HG02642 (cell line): ENCODE data around the gene NDUFAF3.

Experiments
- ATAC-seq: cut with Tn5 transposase; IDR thresholded peaks from one replicate; pipeline ENCODE4 v1.9.1; 2021; ENCODE audit warnings: mild to moderate bottlenecking; ENCODE audit not compliant: unreplicated experiment, poor library complexity

Gene NDUFAF3

GRCh38 chr3:49021813-49022687 lies at the start of gene NDUFAF3:
Gene NDUFAF3, plus strand, starts transcription at chr3:49022121. Its CDS starts 24 bp downstream, at chr3:49022145.
- ATAC-seq: peak; percentile 62

DNA sequence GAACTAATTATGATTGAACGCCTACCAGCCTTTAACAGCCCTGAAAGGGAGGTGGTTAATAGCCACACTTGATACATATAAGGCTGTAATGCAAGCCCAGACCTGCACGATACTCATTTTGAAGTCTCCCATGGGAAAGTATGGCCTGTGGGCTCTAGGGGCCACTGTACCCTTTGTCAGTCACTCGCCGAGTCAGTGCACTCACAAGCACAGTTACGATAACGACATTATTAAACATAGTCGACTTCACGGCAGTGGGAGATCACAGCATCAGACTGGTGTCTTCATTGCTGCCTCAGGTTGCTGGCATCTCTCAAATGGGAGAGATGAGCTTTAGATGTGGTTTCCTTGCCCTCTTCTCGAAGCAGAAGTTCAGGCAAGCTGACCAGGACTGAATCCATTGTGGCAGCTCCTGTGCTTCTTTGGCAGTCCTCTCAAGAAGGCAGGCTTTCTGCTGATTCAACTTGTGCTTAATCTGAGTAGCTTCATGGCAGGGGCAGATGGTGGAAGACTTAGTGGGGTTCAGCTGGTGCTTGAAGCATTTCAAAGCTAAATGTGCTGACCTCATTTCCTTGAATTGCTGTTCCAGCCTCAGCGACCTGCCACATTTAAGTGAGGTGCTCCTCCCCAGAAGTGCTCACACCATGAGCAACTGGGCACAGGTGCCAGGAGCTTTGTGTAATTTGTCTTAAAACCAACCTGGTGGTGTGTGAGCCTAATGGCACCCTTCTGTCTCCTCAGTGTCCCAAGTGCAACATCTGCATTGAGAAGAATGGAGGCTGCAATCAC lies 47.7 kb upstream of the NDUFAF3 start:
- no peak for ATAC-seq

DNA sequence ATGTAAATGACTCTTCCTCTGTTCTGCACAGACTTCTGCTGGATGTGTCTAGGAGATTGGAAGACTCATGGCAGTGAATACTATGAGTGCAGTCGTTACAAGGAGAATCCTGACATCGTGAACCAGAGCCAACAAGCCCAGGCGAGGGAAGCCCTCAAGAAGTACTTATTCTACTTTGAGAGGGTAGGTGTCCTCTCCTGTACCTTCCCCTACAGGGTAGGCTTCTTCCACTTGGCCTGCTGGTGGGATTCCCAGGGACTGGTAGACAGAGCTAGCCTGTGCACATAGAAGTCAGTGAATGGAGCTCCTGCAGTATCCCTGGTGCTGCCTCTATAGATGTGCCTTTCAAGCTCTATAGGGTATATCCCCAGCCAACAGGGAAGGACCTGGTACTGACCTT lies 42.5 kb upstream of the NDUFAF3 start:
- ATAC-seq: no peak

DNA sequence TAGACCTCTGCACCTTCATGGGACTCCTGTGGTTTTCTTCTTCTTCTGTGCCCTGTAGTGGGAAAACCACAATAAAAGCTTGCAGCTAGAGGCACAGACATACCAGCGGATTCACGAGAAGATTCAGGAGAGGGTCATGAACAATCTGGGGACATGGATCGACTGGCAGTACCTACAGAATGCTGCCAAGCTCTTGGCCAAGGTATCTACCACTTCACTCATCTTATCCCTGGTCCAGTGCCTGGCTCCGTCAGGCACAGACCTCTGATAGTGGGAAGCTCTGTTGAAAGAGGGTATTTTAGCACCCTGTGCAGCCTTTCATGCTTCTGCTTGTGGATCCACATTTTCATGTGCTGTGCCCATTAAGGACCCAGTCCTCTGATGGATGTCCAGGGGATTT lies 41.6 kb upstream of the NDUFAF3 start:
- no peak for ATAC-seq

GRCh38 chr3:48982016-48982415 lies 39.9 kb upstream of the NDUFAF3 start:
- ATAC-seq: no peak

GRCh38 chr3:48982686-48983085 lies 39.2 kb upstream of the NDUFAF3 start:
- no peak for ATAC-seq

GRCh38 chr3:48983096-48983495 lies 38.8 kb upstream of the NDUFAF3 start:
- ATAC-seq: no peak

GRCh38 chr3:48984663-48985062 lies 37.3 kb upstream of the NDUFAF3 start:
- no peak for ATAC-seq

DNA sequence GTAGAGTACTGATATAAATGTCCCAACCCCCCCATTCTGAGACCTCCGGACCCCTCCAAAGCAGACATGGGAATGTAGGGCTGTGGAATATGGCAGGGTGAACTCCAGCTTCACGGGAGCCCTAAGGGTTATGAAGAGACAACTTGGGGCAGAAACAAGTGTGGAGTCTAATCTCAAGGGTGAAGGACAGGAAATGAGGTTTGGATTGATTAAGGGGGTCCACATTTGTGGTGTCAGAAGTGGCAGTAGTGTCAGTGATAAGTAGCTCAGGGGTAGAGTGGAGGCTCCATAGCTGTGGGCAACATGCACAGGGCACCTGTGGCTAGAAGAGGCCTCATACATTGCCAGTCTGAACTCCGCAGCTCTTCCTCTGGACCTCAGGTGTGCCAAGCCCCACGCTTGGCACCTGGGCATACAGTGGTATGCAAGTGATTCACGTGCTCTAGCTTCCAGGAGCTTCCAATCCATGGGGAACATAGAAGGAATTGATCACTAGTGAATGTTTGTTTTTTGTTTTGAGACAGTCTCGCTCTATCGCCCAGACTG lies 36.0 kb upstream of the NDUFAF3 start:
- ATAC-seq: no peak

- ATAC-seq: no peak
These were observed 32.7 kb upstream of the NDUFAF3 start for GRCh38 chr3:48989126-48989795.

DNA sequence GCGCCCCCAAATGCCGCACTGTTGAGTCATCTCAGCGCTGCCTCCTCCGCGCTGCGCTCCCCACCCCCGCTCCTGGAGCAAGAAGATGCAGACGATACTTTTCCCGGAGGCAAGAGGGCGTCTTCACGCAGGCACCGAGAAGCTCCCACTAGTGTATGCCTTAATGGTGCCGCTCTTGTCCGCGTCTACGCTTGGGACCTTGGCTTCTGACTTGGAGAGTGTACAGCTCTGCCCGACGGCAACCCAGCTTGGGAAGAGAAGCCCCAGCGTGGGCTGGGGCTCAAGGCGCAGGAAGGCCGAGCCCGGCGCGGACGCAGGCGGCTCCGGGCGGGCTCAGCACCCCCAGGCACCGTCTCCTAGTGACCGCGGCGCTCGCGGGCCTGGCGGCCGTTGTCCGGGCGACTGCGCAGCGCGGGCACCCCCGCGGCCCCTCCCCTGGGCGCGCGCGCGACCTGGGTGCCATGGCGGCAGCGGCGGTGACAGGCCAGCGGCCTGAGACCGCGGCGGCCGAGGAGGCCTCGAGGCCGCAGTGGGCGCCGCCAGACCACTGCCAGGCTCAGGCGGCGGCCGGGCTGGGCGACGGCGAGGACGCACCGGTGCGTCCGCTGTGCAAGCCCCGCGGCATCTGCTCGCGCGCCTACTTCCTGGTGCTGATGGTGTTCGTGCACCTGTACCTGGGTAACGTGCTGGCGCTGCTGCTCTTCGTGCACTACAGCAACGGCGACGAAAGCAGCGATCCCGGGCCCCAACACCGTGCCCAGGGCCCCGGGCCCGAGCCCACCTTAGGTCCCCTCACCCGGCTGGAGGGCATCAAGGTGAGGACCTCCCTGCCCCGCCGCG lies 31.9 kb upstream of the NDUFAF3 start, which contains the start of gene P4HTM:
Gene P4HTM, plus strand, starts transcription at position 446 of the 840 bp plus-strand sequence. Its CDS starts 16 bp downstream, at position 462.
- peak; percentile 52 for ATAC-seq

DNA sequence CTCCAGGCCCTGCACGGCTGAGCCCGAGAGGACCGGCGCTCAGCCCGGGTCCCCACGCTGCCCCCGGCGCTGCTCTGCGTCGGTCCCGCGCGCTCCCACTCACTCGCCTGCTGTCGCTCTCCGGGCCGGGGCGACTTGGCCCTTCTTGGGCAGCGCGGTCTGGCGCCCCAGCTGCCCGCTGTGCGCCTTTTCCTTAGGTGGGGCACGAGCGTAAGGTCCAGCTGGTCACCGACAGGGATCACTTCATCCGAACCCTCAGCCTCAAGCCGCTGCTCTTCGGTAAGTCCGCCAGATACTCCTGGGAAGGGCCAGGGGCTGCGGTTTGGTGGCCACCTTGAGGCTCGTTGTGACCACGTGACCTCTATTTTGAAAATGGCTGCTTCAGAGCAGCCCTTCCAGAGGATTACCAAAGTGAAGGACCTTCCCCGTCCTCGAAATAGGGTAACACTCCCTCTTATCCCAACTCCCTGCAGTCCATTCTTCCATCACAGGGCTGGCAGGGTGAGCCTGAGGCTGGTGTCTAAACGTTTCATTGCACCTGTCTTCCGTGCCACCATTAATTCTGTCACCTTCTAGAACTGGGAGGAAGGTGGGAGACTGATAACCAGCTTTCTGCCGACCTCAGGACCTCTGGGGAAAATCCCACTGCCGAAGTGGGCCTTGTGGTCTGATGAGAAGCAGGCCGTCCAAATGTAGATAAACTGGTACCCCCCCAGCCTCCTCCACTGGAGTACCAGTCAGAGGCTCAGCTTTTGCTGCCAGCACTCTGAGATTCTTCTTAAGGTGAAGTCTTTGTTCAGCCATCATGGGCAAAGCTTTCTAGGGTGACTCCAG lies 31.1 kb upstream of the NDUFAF3 start:
- ATAC-seq: peak; percentile 15

GRCh38 chr3:48991851-48992545 lies 29.9 kb upstream of the NDUFAF3 start:
- ATAC-seq: no peak

- ATAC-seq: no peak
These were observed 28.1 kb upstream of the NDUFAF3 start for GRCh38 chr3:48993834-48994233.

DNA sequence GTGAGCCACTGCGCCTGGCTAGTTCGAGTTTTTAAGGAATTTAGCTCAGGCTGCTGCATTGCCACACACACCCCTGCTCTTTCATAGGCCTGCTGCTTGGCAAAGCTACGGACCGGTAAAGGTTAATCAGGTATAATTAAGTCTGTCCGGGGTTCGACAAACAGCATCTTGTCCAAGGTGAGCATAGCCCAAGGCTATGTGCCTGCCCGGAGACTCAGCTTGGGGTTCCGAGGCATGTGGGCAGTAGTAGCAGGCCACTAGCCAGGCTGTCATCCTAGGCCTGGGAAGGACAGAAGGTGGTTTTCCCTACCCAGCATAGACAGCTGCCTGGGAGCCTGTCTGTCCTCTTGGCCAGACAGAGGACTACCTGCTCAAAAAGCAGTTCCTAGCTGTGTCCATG lies 25.3 kb upstream of the NDUFAF3 start:
- no peak for ATAC-seq

GRCh38 chr3:48997102-48997635 lies 24.8 kb upstream of the NDUFAF3 start:
- no peak for ATAC-seq

- no peak for ATAC-seq
These were observed 23.9 kb upstream of the NDUFAF3 start for GRCh38 chr3:48997714-48998637.
